ENCODE data around the gene ULBP2.
"Not testable (repeated sequence)": the region's sequence is repeated elsewhere in the genome, so short reads cannot be mapped to it uniquely, and the experiment has no call there.

ULBP2 gene

DNA sequence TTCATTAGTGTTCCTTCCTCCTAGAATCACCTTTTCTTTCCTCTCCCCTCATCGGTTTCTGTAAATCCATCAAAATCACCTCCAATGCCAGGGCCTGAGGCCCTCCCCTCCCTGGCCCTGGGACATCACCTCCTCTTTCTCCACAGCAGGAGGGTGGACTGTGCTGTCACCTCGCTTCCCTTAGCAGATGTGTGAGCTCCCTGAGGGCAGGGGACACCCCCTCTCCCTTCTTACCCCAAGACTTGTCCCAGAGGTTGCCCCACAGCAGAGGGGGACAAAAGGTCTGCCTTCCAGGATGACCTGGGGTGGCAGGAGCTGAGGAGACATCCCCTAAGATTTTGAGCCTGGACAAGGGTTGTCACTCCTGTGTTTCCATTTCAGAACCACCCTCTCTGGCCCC, 27.8 kb downstream of the ULBP2 start:
- no peak for DNase-seq (ENCODE audit: low read depth)

- not testable (repeated sequence) for DNase-seq (ENCODE audit: low read depth)
Measured at GRCh38 chr6:149974394-149974793, 32.6 kb downstream of the ULBP2 start.

DNA sequence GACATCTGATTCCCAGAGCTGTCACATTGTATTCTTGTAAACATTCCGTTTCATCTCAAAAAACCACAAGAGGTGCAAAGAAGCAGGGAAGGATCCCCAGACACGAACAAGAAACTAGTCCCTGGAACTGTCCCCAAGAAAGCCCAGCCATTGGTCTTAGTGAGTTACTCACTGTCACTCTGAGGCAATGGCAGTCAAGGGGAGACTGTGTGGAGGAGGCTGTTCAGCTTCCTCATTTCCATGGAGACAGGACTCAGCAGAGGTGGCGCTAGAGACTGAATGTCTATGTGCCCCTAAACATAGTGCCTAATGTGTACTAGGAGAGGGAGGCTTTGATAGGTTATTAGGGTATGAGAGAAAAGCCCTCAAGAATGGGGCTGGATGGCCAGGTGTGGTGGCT, 33.0 kb downstream of the ULBP2 start:
- DNase-seq (ENCODE audit: low read depth), result no peak

DNA sequence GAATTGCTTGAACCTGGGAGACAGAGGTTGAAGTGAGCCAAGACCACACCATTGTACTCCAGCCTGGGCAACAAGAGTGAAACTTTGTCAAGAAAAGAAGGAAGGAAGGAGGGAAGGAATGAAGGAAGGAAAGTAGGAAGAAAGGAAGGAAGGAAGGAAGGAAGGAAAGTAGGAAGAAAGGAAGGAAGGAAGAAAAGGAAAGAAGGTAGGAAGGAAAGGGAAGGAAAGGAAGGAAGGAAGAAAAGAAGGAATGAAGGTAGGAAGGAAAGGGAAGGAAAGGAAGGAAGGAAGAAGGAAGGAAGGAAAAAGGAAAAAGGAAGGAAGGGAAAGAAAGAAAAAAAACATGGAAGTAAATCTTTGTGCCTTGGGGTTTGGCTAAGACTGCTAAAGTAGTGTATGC, 33.6 kb downstream of the ULBP2 start:
- DNase-seq (ENCODE audit: low read depth), result no peak

GRCh38 chr6:149977221-149977620, 35.4 kb downstream of the ULBP2 start:
- no peak for DNase-seq (ENCODE audit: low read depth)

GRCh38 chr6:149978610-149979009, 36.8 kb downstream of the ULBP2 start:
- no peak for DNase-seq (ENCODE audit: low read depth)

GRCh38 chr6:149979293-149979692, 37.5 kb downstream of the ULBP2 start:
- DNase-seq (ENCODE audit: low read depth), result no peak

DNA sequence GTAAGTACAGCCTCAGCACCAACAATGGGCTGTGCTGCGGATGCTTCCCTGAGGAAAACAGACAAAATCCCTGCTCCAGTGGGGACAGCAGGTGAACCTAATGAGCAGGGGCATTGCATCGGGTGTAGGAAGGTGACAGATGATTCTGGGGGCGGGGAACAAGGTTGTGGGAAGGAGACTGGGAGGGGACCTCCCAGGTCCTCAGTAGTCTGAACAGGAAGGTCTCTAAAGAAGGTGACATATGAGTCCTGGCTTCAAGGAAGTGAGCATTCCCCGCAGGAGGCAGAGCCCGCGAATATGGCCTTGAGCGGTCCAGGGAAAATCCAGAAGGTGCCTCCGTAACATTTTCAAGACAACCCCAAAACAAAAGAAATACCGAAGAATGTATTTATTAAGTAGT, 41.3 kb downstream of the ULBP2 start:
- no peak for DNase-seq (ENCODE audit: low read depth)

DNA sequence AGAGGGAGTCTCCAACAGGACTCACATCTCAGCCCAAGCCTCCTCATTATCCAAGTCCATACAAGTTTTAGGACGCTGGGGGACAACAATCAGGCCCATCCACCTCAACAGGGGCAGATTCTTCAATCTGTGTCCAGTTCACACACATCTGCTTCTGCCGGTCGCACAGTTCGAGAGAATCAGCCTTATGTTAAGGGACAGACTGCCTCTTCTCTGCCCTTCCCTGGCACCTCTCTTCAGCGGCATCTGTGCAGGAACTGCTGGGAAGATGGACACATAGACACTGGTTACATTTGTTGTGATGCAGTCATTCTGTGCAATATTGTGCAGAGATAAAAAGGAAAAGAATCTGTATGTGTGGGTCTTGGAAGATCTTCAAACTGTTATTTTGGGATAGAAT, 43.0 kb downstream of the ULBP2 start:
- DNase-seq (ENCODE audit: low read depth), result no peak

- no peak for DNase-seq (ENCODE audit: low read depth)
Measured at GRCh38 chr6:149985481-149985937, 43.7 kb downstream of the ULBP2 start.

- no peak for DNase-seq (ENCODE audit: low read depth)
Measured at GRCh38 chr6:149987602-149988107, 45.8 kb downstream of the ULBP2 start.

- no peak for DNase-seq (ENCODE audit: low read depth)
Measured at GRCh38 chr6:149988550-149989346, 46.9 kb downstream of the ULBP2 start.

- DNase-seq (ENCODE audit: low read depth), result no peak
Measured at GRCh38 chr6:149990212-149990660, 48.4 kb downstream of the ULBP2 start.

GRCh38 chr6:149990661-149991471, 49.1 kb downstream of the ULBP2 start:
- DNase-seq (ENCODE audit: low read depth), result no peak

DNA sequence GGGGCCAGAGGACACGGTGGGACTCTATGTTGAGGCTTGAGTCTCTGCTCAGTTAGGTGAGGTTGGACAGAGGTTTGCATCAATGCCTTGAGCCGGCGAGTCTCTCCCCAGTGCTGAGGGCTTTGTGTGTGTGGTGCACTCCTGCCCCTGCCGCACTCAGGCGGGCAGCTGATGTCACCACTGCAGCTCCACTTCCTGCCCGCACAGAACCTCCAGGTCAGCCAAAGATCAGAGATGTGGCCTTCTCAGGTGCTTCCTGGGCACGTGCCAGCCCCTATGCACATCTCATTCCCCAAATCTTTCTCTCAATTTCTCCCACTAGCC, 49.6 kb downstream of the ULBP2 start:
- DNase-seq (ENCODE audit: low read depth), result not testable (repeated sequence)

DNA sequence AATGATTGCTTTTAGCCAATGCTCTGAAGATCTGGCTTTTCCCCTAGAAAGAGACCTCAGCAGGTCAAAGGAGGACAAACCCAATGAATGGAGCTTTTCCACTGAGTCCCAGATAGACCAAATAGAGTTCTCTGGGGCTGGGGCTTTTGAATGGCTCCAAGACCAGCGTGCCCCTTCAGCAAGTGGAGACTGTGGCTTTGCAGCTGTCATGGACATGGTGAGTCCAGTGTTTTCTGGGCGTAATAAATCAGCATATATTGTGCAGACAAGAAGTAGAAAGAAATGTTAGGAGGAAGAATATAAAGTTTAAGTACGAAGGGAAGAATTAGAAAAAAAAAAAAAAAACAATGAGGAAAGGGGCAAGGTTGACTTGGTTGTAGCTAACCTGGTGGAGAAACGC, 50.0 kb downstream of the ULBP2 start:
- no peak for DNase-seq (ENCODE audit: low read depth)

DNA sequence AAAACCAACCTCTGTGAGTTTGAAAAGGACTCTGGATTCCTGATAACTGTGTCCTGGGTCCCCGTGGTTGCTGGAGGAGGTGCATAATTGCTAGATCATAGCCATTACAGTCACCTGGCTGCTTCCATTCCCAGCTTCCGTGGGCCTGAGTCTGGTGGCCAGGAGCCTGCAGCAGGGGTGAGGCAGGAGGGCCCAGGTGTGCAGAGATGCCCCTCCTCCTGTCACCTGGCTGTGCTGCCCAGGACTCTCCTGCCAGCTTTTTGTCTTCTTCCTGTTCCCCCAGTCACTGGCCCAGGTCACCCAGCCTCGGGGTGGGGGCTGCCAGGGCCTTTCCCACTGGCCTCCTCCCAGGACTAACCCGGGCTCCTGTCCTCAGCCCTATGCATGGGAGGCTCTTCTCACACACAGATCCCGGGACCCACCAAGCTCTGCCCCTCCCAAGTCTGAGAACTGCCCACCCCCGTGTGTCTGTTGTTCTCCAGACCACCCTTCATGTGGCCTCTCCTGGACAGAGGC, 53.5 kb downstream of the ULBP2 start:
- no peak for DNase-seq (ENCODE audit: low read depth)

DNA sequence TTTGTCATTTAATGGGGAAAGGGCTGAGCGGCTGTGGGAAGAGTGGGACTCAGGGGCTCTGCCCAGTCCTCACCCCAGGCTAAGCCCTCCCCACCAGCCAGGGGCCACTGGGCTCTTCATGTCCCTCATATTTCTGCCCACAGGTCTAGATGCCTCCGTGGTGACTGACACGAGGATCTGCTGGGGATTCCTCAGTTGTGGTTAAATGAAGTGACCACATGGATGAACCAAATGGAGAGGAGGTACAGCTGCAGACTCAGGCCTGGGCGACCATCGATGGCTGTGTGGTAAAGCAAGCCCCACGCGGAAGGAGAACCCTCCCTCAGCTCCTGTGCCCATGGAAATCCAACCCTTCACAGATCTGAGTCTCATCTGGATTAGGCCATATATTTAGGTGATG, 54.2 kb downstream of the ULBP2 start:
- no peak for DNase-seq (ENCODE audit: low read depth)

Measured in activated T-cell treated with anti-CD3 and anti-CD28 coated beads for 1 hour (primary cell).